Medulla oblongata (tissue), 1 donor: ENCODE data around the gene CELF1.

Experiments used
- DNase-seq: peaks from one replicate; pipeline ENCODE4 v3.0.0-alpha.2; 2015; ENCODE audit errors: extremely low spot score

Gene CELF1

GRCh38 chr11:47552566-47553405 lies at the start of gene CELF1:
CELF1 (minus strand) TSS chr11:47553132; CDS start chr11:47499523, 53,609 bp downstream.
- peak; percentile 93 for DNase-seq

GRCh38 chr11:47599902-47600301 lies 47.0 kb upstream of the CELF1 start:
- peak; percentile 55 for DNase-seq

DNA sequence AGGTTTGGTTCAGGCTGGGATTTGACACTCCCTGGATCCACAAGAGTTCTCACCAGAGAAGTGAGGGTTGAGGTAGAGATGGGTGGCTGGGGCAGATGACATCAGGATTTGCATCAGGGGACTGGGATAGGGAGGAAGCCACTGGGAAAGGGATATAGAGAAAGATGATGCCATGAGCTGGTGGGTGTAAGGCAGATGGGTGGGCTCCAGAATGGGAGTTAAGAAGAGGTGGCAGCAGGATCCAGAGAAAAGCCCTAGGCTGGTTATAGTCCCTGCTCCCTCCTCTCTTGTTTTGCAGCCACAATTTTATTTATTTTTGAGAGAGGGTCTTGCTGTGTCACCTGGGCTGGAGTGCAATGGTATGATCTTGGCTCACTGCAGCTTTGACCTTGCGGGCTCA lies 43.0 kb upstream of the CELF1 start:
- no peak for DNase-seq

DNA sequence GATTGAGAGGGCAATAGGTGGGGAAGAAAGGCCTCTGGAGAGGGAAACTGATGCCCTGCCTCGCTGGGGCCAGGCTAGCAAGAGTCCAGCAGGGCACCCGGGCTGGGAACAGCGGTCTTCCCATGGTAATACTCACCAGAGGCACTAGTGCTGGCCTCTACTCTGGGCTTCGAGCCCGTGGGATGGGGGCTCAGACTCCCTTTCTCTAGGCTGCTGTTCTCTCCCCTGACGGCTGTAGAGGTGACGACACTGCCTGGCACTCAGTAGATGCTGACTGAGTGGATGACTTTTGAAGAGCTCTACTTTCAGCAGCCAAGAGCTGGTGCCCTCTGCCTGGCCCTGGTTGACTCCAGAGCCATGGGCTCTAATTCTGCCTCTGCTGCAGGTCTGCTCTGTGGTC lies 42.1 kb upstream of the CELF1 start:
- peak; percentile 80 for DNase-seq

- DNase-seq: no peak
These were observed 41.3 kb upstream of the CELF1 start, which contains the start of gene C1QTNF4 for GRCh38 chr11:47593934-47594855. C1QTNF4 (minus strand) TSS chr11:47594411; CDS start chr11:47590810, 3,601 bp downstream.

DNA sequence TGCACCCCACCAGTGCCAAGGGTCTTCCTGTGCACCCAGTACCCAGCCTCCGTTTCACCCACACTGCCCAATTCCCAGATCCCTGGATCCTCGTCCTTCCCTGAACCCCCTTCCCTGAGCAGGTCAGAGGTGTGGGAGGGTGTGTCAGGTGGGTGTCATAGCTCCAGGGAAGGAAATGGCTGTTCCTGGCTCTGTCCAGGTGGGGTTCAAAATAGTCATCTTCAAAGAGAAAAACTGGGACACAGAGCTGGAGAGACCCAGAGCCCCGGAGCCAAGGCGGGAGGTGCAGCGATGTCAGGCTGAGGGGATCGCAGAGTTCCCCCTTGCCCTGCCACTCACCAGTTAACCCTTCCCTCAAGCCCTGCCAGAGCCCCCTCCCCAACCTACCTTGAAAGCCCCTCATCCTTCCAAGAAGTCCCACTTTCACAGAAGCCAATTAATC lies 40.6 kb upstream of the CELF1 start:
- DNase-seq: no peak

DNA sequence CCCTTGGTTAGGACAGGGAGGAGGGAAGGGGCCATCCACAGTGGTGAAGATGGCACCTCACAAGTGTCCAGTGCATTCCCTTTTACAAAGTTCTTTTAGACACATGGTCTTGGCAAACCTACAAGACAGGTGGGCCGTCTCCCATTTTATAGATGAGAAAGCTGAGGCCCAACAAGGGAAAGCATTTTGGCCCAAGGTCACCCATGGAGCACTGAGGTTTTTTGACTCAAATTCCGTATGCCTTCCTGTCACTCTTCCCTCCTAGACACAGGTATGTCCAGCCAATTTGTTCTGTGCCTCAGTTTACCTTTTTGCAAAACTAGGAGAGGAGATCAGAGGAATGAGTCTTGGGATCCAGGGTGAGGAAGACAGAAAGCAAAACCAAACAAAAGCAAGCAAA lies 40.0 kb upstream of the CELF1 start:
- DNase-seq: no peak

DNA sequence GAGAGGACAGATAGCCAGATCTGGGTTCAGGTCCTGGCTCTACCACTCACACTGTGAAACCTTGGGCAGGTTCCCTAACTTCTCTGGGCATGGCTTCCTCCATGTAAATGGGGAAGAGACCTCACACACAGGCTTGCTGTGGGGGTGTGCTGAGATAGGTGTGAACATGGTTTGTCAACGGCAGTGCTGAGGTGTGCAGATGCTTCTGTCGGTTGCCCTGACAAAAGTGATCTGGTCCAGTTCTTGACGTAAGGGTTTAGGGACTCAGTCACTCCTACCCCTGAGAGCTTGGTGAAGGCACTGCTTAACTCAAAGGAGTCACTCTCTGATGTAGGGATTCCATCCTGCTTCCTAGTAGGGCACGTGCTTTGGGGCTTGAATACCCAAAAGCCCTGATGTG lies 39.3 kb upstream of the CELF1 start:
- no peak for DNase-seq

DNA sequence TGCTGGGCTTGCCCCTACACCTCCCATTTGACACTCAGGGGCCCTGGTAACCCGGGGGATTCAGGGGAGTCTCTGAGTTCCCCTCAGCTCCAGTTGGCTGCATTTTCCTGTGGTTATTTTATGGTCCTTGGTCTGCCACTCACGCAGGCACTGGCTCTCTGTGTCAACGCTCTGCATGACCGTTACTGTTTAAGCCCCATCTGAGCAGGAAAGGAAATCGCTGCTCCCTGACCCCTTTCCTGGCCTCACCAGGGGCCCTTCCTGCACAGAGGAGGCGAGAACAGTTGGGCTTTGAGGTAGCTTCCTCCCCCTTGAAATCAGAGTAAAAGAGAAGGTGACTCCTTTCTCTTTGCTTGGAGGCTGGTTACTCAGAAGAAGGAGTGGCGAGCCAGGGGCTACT lies 38.8 kb upstream of the CELF1 start:
- DNase-seq: no peak

GRCh38 chr11:47589977-47590861 lies 37.3 kb upstream of the CELF1 start:
- DNase-seq: no peak

DNA sequence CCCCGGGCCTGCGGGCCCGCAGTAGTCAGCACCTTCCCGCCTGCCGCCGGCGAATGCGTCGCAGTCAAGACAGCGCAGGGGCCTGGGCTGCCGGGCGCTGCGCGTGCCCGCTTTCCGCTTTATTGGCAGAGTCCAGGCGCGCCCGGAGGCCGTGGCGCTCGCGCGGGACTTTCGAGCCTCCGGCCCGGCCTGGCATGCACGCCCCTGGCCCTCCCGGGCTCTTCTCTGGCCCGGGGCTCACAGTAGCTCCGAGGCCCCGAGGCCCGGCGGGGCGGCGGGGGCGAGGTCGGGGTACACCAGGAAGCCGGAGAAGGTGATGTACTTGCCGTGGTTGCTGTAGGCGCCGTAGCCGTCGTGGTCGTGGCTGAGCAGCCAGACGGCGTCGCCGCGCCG lies 36.6 kb upstream of the CELF1 start:
- no peak for DNase-seq

GRCh38 chr11:47589118-47589517 lies 36.2 kb upstream of the CELF1 start:
- no peak for DNase-seq

GRCh38 chr11:47587723-47588326 lies 34.9 kb upstream of the CELF1 start:
- peak; percentile 81 for DNase-seq

GRCh38 chr11:47587039-47587716 lies 34.2 kb upstream of the CELF1 start:
- no peak for DNase-seq

- DNase-seq: peak; percentile 77
These were observed 33.3 kb upstream of the CELF1 start, which contains the start of gene FAM180B for GRCh38 chr11:47586098-47586855. FAM180B (plus strand) TSS chr11:47586678; CDS start chr11:47586769, 91 bp downstream.

GRCh38 chr11:47583844-47584243 lies 30.9 kb upstream of the CELF1 start:
- no peak for DNase-seq

DNA sequence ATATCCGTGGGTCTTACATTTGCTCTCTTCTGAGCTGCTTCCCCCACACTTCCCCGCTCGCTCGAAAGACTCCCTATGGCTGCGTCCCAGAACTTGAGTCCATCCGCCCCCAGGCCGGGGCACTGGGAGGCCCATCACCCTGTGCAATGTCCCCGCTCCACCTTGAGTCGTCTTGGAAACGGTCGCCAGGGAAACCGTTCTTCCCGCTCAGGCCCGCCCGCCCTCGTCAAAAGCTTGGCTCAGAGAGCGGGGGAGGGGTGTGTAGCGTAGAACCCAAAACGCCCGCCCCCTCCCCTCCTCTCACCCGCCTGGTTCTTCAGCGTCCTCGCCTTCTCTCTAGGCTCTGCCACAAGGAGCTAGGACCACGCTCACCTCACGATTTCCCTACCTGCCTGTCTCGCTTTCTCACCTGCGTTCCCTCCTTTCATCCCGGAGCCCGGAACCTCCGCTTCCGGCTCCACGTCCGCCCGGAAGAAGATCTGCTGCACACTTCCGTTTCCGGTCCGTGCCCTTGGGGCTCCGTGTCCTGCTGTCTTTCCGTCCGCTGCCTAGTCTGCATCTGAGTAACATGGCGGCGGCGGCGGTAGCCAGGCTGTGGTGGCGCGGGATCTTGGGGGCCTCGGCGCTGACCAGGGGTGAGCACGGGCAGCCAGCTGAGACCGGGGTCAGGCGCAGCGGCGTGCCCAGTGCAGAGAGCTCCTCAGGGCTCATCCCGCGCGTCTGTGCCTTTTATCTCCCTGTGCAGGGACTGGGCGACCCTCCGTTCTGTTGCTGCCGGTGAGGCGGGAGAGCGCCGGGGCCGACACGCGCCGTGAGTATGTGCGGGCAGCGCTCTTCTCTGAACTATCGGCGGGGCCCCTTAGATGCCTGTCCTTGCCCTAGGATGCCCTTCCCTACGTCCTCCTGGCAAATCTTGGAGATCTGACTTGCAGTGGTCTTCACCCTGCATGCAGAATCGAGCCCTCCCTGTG lies 25.9 kb upstream of the CELF1 start, which contains the start of the genes KBTBD4 and NDUFS3:
KBTBD4 (minus strand) TSS at position 447 of the 971 bp plus-strand sequence; CDS start at position 428, 19 bp downstream.
NDUFS3 (plus strand) TSS at position 551 of the 971 bp plus-strand sequence; CDS start at position 569, 18 bp downstream.
- peak; percentile 94 for DNase-seq

DNA sequence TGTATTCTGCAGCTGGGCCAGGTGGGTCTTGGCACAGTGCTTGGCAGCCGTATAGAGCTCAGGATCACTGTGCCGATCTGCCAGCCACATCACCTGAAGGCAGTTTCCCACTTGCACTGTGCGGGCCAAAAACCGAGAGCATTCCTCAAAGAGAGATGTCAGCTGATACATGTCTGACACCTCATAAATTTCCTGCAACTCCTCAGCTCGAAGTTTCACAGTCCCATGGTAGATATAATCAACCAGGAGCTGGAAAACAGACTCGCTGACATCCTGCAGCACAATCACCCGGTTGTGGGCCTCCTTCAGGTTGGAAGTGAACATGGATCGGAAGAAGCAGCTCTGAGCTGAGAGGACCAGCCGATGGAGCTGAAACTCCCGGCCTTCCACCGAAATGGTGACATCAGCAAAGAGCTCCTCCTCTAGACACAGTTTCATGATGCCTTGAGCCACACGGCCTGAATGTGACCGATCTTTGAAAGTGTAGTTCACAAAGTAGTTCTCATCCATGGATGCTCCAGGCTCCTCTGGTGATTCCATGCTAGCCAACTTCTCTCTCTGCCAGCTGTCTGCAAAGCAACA lies 24.6 kb upstream of the CELF1 start:
- no peak for DNase-seq
